Astrocyte (in vitro differentiated cells and primary cell): ENCODE data around the gene WDCP. TPM values are rescaled to one million over a fixed set of nuclear protein-coding genes. Genes with fewer than 3 reads are reported as not detected.

Experiments used
- DNase-seq: peaks from one replicate; pipeline ENCODE4 v3.0.0-alpha.2; 2010; ENCODE audit warnings: low read depth
- FAIRE-seq: peaks from 2 replicates; lab custom pipeline; 2011; peaks lifted over from hg19 to GRCh38; lab: Jason Lieb, UNC
- H2AFZ ChIP-seq: 2 replicates; pipeline ENCODE4 v1.6.0; 2012; ENCODE audit warnings: low read depth, low read length, inconsistent platforms
- H3K27ac ChIP-seq: 2 replicates; pipeline ENCODE4 v1.5.1; 2011; ENCODE audit warnings: low read depth, low read length, inconsistent platforms
- H3K27me3 ChIP-seq: 2 replicates; pipeline ENCODE4 v1.6.0; 2011; ENCODE audit warnings: low read length, inconsistent platforms; ENCODE audit not compliant: insufficient read depth
- H3K36me3 ChIP-seq: 2 replicates; pipeline ENCODE4 v1.5.1; 2011; ENCODE audit warnings: low read length, inconsistent platforms; ENCODE audit not compliant: insufficient read depth
- H3K4me1 ChIP-seq: 2 replicates; pipeline ENCODE4 v1.5.1; 2011; ENCODE audit warnings: low read length, inconsistent platforms; ENCODE audit not compliant: insufficient read depth
- H3K4me2 ChIP-seq: 2 replicates; pipeline ENCODE4 v1.6.0; 2012; ENCODE audit warnings: low read length, inconsistent platforms
- H3K4me3 ChIP-seq: 2 replicates; pipeline ENCODE4 v1.5.1; 2011; ENCODE audit warnings: low read depth, mild to moderate bottlenecking, low read length, inconsistent platforms; ENCODE audit not compliant: insufficient read depth
- H3K79me2 ChIP-seq: 2 replicates; pipeline ENCODE4 v1.6.0; 2012; ENCODE audit warnings: mild to moderate bottlenecking, low read length, inconsistent platforms; ENCODE audit not compliant: insufficient read depth
- H3K9ac ChIP-seq: 2 replicates; pipeline ENCODE4 v1.6.0; 2012; ENCODE audit warnings: mild to moderate bottlenecking, low read length, inconsistent platforms
- H3K9me3 ChIP-seq: 2 replicates; pipeline ENCODE4 v1.5.1; 2012; ENCODE audit warnings: low read depth, mild to moderate bottlenecking, low read length, inconsistent platforms; ENCODE audit not compliant: insufficient read depth
- H4K20me1 ChIP-seq: 2 replicates; pipeline ENCODE4 v1.6.0; 2012; ENCODE audit warnings: low read length, inconsistent platforms; ENCODE audit not compliant: insufficient read depth
- H3K27ac Mint-ChIP-seq: one replicate; pipeline ENCODE4 v1.8.0; 2021; ENCODE audit warnings: mild to moderate bottlenecking, mixed read lengths; ENCODE audit not compliant: unreplicated experiment
- H3K27me3 Mint-ChIP-seq: one replicate; pipeline ENCODE4 v1.8.0; 2021; ENCODE audit warnings: low read depth, mixed read lengths; ENCODE audit not compliant: unreplicated experiment
- H3K36me3 Mint-ChIP-seq: one replicate; pipeline ENCODE4 v1.8.0; 2021; ENCODE audit warnings: low read depth, mixed read lengths; ENCODE audit not compliant: unreplicated experiment
- H3K4me1 Mint-ChIP-seq: one replicate; pipeline ENCODE4 v1.8.0; 2021; ENCODE audit warnings: low read depth, mixed read lengths; ENCODE audit not compliant: unreplicated experiment
- H3K4me3 Mint-ChIP-seq: one replicate; pipeline ENCODE4 v1.8.0; 2021; ENCODE audit warnings: mild to moderate bottlenecking, moderate library complexity, mixed read lengths; ENCODE audit not compliant: unreplicated experiment
- H3K9me3 Mint-ChIP-seq: one replicate; pipeline ENCODE4 v1.8.0; 2021; ENCODE audit warnings: mild to moderate bottlenecking, mixed read lengths; ENCODE audit not compliant: unreplicated experiment
- CTCF ChIP-seq: IDR thresholded peaks from 2 replicates; pipeline ENCODE4 v1.5.1; 2011; ENCODE audit warnings: low read depth, mild to moderate bottlenecking, inconsistent platforms, low read length, moderate library complexity; ENCODE audit not compliant: insufficient read depth
- EZH2 ChIP-seq: IDR thresholded peaks from 2 replicates; pipeline ENCODE4 v1.6.1; 2012; ENCODE audit warnings: mild to moderate bottlenecking, low read length, inconsistent platforms; ENCODE audit not compliant: insufficient read depth
- total RNA-seq: library from RNA; stranded (reverse); gene quantifications from 2 replicates; pipeline ENCODE4 v1.2.1, GENCODE V29; 2021

WDCP gene
- total RNA-seq, 1 donor from 2014 or later: 17.4 TPM

- H3K27me3 ChIP-seq: no peaks in the 10 kb centered on the region
- H3K4me1 ChIP-seq: no peaks in the 10 kb centered on the region
- Mint-ChIP-seq H3K4me1 (no peaks in the 10 kb centered on the region), H3K27ac (no peak overlapping the region), H3K9me3 (peaks cover 2% of the 10 kb centered on the region), H3K27me3 (no peaks in the 10 kb centered on the region), H3K36me3 (peaks cover 6% of the 10 kb centered on the region), H3K4me3 (no peak overlapping the region)
- H3K36me3 ChIP-seq: no peaks in the 10 kb centered on the region
- no peak overlapping the region for H3K27ac ChIP-seq
- H3K4me2 ChIP-seq: no peak overlapping the region
- FAIRE-seq (no peak), DNase-seq (no peak)
- no peaks in the 10 kb centered on the region for H4K20me1 ChIP-seq
- no peak overlapping the region for H2AFZ ChIP-seq
- no peaks in the 10 kb centered on the region for H3K9me3 ChIP-seq
- H3K9ac ChIP-seq: no peak overlapping the region
- H3K79me2 ChIP-seq: no peaks in the 10 kb centered on the region
- no peak for TF ChIP-seq EZH2
- TF ChIP-seq CTCF: no peak
- H3K4me3 ChIP-seq: no peak overlapping the region
Measured at GRCh38 chr2:24055750-24056149, 8.6 kb upstream of the WDCP start.

- DNase-seq (no peak), FAIRE-seq (no peak)
- H3K27me3 Mint-ChIP-seq: no peaks in the 10 kb centered on the region
- H3K4me1 ChIP-seq: no peaks in the 10 kb centered on the region
- H3K27ac ChIP-seq: no peak overlapping the region
- peaks cover 6% of the 10 kb centered on the region for H3K36me3 Mint-ChIP-seq
- no peaks in the 10 kb centered on the region for H3K4me1 Mint-ChIP-seq
- H4K20me1 ChIP-seq: no peaks in the 10 kb centered on the region
- no peak overlapping the region for H2AFZ ChIP-seq
- H3K27ac Mint-ChIP-seq: no peak overlapping the region
- H3K27me3 ChIP-seq: no peaks in the 10 kb centered on the region
- H3K9me3 Mint-ChIP-seq: no peaks in the 10 kb centered on the region
- no peak overlapping the region for H3K4me3 Mint-ChIP-seq
- H3K9me3 ChIP-seq: no peaks in the 10 kb centered on the region
- no peaks in the 10 kb centered on the region for H3K79me2 ChIP-seq
- H3K4me3 ChIP-seq: no peak overlapping the region
- no peak for TF ChIP-seq CTCF
- no peak for TF ChIP-seq EZH2
- H3K4me2 ChIP-seq: no peak overlapping the region
- H3K36me3 ChIP-seq: no peaks in the 10 kb centered on the region
- no peak overlapping the region for H3K9ac ChIP-seq
Measured at GRCh38 chr2:24054366-24055010, 7.3 kb upstream of the WDCP start.

GRCh38 chr2:24052951-24053350 lies 5.8 kb upstream of the WDCP start:
- no peaks in the 10 kb centered on the region for H3K4me1 Mint-ChIP-seq
- Histone ChIP-seq H3K4me1 (peaks cover 7% of the 10 kb centered on the region), H3K27ac (no peak overlapping the region), H2AFZ (no peak overlapping the region), H3K9me3 (no peaks in the 10 kb centered on the region), H3K27me3 (no peaks in the 10 kb centered on the region), H3K4me2 (no peak overlapping the region), H4K20me1 (no peaks in the 10 kb centered on the region), H3K9ac (no peak overlapping the region), H3K79me2 (no peaks in the 10 kb centered on the region), H3K36me3 (no peaks in the 10 kb centered on the region), H3K4me3 (no peak overlapping the region)
- TF ChIP-seq EZH2 (no peak), CTCF (no peak)
- H3K4me3 Mint-ChIP-seq: no peak overlapping the region
- H3K27ac Mint-ChIP-seq: no peak overlapping the region
- FAIRE-seq: no peak
- peaks cover 6% of the 10 kb centered on the region for H3K36me3 Mint-ChIP-seq
- H3K27me3 Mint-ChIP-seq: no peaks in the 10 kb centered on the region
- DNase-seq: no peak
- H3K9me3 Mint-ChIP-seq: no peaks in the 10 kb centered on the region
